Neutrophil (primary cell): Measurements from ENCODE around the gene DDIAS.
"Not testable (repeated sequence)": the region's sequence is repeated elsewhere in the genome, so short reads cannot be mapped to it uniquely, and the experiment has no call there.

Experiments
- H3K27ac ChIP-seq: fragments of 200-600 bp; sonication (generic); 2 replicates; pipeline ENCODE4 v1.5.1; 2016; ENCODE audit warnings: mild to moderate bottlenecking, moderate library complexity
- H3K27me3 ChIP-seq: fragments of 200-600 bp; sonication (generic); 2 replicates; pipeline ENCODE4 v1.6.0; 2016; ENCODE audit warnings: mild to moderate bottlenecking
- H3K36me3 ChIP-seq: fragments of 200-600 bp; sonication (generic); 2 replicates; pipeline ENCODE4 v1.5.1; 2017
- H3K4me1 ChIP-seq, 2 experiments: fragments of 200-600 bp in 1 of 2; sonication (generic) in 1 of 2; 1 replicate in 1 of 2; 2 replicates in 1 of 2; pipeline versions ENCODE4 v1.5.1 to v1.6.1; 2013 to 2016; ENCODE audit warnings: low read depth in 1 of 2, low read length in 1 of 2, mild to moderate bottlenecking in 1 of 2, moderate library complexity in 1 of 2; ENCODE audit not compliant: control insufficient read depth in 1 of 2, insufficient read depth in 1 of 2
- H3K4me3 ChIP-seq, 2 experiments: fragments of 200-600 bp in 1 of 2; sonication (generic) in 1 of 2; 1 replicate in 1 of 2; 2 replicates in 1 of 2; pipeline ENCODE4 v1.5.1; 2013 to 2016; ENCODE audit warnings: low read depth in 1 of 2, low read length in 1 of 2, mild to moderate bottlenecking in 1 of 2, moderate library complexity in 1 of 2
- H3K9me3 ChIP-seq: fragments of 200-600 bp; sonication (generic); 2 replicates; pipeline ENCODE4 v1.5.1; 2016
- TF ChIP-seq, protein P1 (sequence below): fragments of 200-600 bp; sonication (generic); IDR thresholded peaks from 2 replicates; pipeline ENCODE4 v1.5.1; 2016; ENCODE audit warnings: antibody characterized with exemption

DDIAS gene, protein sequence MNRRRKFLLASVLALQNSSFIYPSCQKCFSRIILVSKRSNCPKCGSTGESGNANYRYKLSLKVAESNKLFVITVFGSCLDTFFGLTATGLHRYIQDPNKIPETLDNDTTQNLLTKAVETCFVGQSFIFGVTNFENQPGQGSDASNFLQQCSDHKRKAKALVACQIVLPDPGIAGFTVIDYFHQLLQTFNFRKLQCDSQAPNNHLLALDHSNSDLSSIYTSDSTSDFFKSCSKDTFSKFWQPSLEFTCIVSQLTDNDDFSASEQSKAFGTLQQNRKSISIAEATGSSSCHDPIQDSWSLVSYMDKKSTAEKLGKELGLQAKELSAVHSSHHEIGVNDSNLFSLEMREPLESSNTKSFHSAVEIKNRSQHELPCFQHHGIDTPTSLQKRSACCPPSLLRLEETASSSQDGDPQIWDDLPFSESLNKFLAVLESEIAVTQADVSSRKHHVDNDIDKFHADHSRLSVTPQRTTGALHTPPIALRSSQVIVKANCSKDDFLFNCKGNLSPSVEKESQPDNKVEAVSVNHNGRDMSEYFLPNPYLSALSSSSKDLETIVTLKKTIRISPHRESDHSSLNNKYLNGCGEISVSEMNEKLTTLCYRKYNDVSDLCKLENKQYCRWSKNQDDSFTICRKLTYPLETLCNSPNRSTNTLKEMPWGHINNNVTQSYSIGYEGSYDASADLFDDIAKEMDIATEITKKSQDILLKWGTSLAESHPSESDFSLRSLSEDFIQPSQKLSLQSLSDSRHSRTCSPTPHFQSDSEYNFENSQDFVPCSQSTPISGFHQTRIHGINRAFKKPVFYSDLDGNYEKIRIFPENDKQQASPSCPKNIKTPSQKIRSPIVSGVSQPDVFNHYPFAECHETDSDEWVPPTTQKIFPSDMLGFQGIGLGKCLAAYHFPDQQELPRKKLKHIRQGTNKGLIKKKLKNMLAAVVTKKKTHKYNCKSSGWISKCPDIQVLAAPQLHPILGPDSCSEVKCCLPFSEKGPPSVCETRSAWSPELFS

DNA sequence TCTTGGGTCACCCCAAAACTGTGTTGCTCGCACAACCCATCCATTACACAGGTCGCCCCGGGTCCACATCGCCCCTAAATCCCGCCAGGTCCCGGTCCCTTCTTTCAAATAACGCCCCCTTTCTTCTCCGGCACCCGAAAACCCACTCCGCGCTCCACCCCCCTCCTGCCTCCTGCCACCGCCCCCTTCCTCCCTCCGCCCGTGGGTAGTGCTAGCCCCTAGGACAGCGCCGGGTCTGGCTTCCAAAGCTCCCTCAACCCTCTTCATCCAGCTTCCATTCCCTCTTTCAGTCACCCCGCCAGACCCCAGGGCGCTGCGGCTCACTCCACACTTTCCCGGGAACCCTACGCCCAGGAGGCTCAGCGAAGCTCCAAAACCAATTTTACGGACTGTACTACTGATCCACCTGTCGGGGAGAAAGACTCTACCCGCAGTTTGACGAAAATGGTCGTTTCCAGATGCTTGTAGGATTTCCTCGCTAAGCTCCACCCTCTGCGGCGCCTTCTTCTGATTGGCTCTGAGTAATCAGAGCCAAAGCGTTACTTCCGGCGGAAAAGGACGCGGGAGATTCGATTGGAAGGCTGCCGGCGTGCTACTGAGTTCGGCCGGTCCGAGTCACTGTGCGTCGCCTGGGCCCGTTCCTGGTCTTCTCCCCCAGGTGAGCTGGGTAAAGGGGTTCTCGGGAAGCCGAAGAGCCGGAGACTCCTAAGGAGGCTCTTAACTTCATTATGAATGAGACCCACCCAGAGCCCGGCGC, at the start of gene DDIAS:
Gene DDIAS, plus strand, starts transcription at position 572 of the 757 bp plus-strand sequence. CDS start 13,003 bp downstream, outside the sequence.
- no peaks in the 10 kb centered on the region for H3K9me3 ChIP-seq
- H3K4me3 ChIP-seq = peak within 1 kb of the TSS; percentile 85 to 99
- no peaks in the 10 kb centered on the region for H3K36me3 ChIP-seq
- H3K27me3 ChIP-seq = no peaks in the 10 kb centered on the region
- TF ChIP-seq, protein P1, sequence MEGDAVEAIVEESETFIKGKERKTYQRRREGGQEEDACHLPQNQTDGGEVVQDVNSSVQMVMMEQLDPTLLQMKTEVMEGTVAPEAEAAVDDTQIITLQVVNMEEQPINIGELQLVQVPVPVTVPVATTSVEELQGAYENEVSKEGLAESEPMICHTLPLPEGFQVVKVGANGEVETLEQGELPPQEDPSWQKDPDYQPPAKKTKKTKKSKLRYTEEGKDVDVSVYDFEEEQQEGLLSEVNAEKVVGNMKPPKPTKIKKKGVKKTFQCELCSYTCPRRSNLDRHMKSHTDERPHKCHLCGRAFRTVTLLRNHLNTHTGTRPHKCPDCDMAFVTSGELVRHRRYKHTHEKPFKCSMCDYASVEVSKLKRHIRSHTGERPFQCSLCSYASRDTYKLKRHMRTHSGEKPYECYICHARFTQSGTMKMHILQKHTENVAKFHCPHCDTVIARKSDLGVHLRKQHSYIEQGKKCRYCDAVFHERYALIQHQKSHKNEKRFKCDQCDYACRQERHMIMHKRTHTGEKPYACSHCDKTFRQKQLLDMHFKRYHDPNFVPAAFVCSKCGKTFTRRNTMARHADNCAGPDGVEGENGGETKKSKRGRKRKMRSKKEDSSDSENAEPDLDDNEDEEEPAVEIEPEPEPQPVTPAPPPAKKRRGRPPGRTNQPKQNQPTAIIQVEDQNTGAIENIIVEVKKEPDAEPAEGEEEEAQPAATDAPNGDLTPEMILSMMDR = peak; percentile 50
- peak within 1 kb of the TSS; percentile 98 for H3K27ac ChIP-seq
- H3K4me1 ChIP-seq = peaks cover 55 to 57% of the 10 kb centered on the region in 2 experiments

DNA sequence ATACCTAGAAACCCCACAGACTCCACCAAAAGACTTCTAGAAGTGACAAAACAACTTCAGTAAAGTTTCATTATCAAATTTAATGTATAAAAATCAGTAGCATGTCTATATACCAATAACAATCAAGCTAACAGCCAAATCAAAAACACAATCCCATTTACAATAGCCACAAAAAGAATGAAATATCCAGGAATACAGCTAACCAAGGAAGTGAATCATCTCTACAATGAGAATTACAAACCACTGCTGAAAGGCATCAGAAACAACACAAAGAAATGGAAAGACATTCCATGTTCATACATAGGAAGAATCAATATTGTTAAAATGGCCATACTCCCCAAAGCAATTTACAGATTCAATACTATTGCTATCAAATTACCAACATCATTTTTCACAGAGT, 47.3 kb upstream of the DDIAS start:
- Histone ChIP-seq H3K9me3 (no peaks in the 10 kb centered on the region), H3K36me3 (peaks cover 35% of the 10 kb centered on the region), H3K27ac (no peak overlapping the region), H3K4me3 (no peak overlapping the region), H3K4me1 (no peaks in the 10 kb centered on the region), H3K27me3 (no peaks in the 10 kb centered on the region)
- TF ChIP-seq, protein P1 = no peak

DNA sequence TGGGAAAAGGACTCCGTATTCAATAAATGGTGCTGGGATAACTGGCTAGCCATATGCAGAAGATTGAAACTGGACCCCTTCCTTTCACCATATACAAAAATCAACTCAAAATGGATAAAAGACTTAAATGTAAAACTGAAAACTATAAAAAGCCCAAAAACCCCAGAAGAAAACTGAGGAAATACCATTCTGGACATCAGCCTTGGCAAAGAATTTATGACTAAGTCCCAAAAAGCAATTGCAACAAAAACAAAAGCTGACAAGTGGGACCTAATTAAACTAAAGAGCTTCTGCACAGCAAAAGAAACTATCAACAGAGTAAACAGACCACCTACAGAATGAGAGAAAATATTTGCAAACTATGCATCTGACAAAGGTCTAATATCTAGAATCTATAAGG, 46.6 kb upstream of the DDIAS start:
- H3K4me3 ChIP-seq, H3K9me3 ChIP-seq, H3K27me3 ChIP-seq, H3K27ac ChIP-seq, H3K4me1 ChIP-seq: not testable (repeated sequence)
- peaks cover 30% of the 10 kb centered on the region for H3K36me3 ChIP-seq

DNA sequence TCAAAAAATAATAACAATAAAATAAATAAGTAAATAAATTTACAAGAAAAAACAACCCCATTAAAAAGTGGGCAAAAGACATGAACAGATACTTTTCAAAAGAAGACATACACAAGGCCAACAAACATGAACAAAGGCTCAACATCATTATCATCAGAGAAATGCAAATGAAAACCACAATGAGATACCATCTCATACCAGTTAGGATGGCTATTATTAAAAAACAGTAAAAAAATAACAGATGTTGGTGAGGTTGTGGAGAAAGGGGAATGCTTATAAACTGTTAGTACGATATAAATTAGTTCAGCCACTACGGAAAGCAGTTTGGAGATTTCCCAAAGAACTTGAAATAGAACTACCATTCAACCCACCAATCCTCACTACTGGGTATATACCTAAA, 45.9 kb upstream of the DDIAS start:
- TF ChIP-seq, protein P1 = no peak
- Histone ChIP-seq H3K4me1 (no peaks in the 10 kb centered on the region), H3K36me3 (peaks cover 24% of the 10 kb centered on the region), H3K27ac (no peak overlapping the region), H3K27me3 (no peaks in the 10 kb centered on the region), H3K9me3 (no peaks in the 10 kb centered on the region), H3K4me3 (no peak overlapping the region)

DNA sequence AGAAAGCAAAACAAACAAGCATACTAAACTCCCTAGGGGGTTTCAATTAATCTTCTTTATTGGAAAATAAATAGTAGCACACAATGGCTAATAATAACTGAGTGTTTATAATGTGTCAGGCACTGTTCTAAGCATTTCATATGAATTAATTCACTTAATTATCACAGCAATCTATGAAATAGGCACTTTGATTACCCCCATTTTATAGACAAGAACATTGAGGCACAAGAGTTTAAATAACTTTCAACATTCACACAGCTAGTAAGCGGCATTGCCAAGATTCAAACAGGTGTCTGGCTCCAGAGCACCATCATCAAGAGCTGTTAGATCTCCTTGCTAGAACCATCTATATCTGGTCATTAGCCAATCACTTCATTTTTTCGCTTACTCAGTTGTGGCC, 44.4 kb upstream of the DDIAS start:
- no peaks in the 10 kb centered on the region for H3K9me3 ChIP-seq
- H3K4me1 ChIP-seq = no peaks in the 10 kb centered on the region
- no peak overlapping the region for H3K27ac ChIP-seq
- TF ChIP-seq, protein P1 = no peak
- H3K27me3 ChIP-seq = no peaks in the 10 kb centered on the region
- no peak overlapping the region for H3K4me3 ChIP-seq
- H3K36me3 ChIP-seq = peaks cover 23% of the 10 kb centered on the region
